ENCODE data around the gene UBE2O.

The UBE2O gene

DNA sequence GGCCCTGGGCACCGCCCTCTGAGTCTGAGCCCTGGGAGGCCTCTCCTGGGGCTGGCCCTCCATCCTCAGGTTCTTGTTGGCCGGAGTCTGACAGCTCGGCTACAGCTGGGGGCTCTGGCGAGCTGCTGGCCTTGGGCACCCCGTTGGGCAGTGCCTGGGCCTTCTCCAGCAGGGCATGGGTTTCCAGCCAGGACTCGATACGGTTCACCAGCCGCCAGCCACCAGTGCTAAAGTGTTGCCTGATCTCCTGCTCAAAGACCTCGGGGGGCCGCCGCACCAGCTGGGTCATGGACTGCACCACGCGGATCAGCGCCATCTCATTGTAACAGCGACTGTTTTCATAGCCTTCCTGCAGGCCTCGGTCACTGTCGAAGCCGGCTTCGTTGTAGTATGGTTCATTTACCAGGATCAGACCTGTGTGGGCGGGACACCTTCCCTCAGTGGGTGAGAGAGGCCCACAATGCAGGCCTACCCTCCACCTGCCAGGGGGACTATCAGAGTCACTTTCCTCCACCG lies 61.7 kb downstream of the UBE2O start:
- Histone ChIP-seq H3K4me2 (ENCODE audit: low read length) (no peak overlapping the region), H3K9ac (ENCODE audit: low read length) (no peak overlapping the region), H3K27me3 (ENCODE audit: insufficient read depth, low read length) (no peaks in the 10 kb centered on the region), H4K20me1 (ENCODE audit: insufficient read depth, low read length) (no peaks in the 10 kb centered on the region), H3K36me3 (ENCODE audit: insufficient read depth, low read length) (peaks cover 9% of the 10 kb centered on the region), H3F3A (ENCODE audit: insufficient read depth, low read length) (no peaks in the 10 kb centered on the region), H3K79me2 (ENCODE audit: insufficient read depth, low read length) (no peaks in the 10 kb centered on the region), H3K4me1 (ENCODE audit: insufficient read depth, low read length, severe bottlenecking) (peaks cover 8% of the 10 kb centered on the region), H3K9me3 (ENCODE audit: low read length) (no peaks in the 10 kb centered on the region), H3K9me2 (ENCODE audit: low read depth, low read length) (no peaks in the 10 kb centered on the region), H3K27ac (ENCODE audit: low read depth, low read length, poor library complexity, severe bottlenecking) (no peak overlapping the region), H3K4me3 (ENCODE audit: low read depth, low read length, poor library complexity, severe bottlenecking) (no peak overlapping the region), H2AFZ (ENCODE audit: low read length) (no peak overlapping the region)
- TF ChIP-seq, protein P1, sequence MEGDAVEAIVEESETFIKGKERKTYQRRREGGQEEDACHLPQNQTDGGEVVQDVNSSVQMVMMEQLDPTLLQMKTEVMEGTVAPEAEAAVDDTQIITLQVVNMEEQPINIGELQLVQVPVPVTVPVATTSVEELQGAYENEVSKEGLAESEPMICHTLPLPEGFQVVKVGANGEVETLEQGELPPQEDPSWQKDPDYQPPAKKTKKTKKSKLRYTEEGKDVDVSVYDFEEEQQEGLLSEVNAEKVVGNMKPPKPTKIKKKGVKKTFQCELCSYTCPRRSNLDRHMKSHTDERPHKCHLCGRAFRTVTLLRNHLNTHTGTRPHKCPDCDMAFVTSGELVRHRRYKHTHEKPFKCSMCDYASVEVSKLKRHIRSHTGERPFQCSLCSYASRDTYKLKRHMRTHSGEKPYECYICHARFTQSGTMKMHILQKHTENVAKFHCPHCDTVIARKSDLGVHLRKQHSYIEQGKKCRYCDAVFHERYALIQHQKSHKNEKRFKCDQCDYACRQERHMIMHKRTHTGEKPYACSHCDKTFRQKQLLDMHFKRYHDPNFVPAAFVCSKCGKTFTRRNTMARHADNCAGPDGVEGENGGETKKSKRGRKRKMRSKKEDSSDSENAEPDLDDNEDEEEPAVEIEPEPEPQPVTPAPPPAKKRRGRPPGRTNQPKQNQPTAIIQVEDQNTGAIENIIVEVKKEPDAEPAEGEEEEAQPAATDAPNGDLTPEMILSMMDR (IDR thresholded peaks at IDR 0.05; ENCODE audit: low read length) = no peak
- no peak for TF ChIP-seq EZH2 (IDR thresholded peaks at IDR 0.05; ENCODE audit: borderline replicate concordance, low read length)

DNA sequence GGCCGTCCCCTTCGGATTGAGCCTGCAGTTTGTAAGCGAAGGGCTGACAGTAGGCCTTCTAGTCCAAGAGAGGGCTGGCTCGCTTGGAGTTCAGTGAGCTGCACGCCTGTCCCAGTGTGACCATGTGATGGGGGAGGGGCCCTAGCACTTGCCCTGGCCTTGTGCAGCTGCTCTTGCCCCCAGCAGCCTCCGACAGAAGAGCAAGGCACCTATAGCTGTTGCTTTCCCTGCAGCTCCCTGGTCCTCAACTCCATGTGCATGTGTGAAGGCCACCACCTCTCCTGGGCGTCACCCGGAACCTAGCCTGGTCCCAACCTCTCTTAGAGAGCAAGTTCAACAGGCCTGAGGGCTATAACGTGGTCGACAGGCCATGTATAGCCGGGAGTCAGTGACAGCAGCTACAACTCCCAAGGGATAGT lies 62.9 kb downstream of the UBE2O start:
- H3K79me2 ChIP-seq (ENCODE audit: insufficient read depth, low read length) = no peaks in the 10 kb centered on the region
- H3K27me3 ChIP-seq (ENCODE audit: insufficient read depth, low read length) = no peaks in the 10 kb centered on the region
- no peak for TF ChIP-seq EZH2 (IDR thresholded peaks at IDR 0.05; ENCODE audit: borderline replicate concordance, low read length)
- TF ChIP-seq, protein P1 (IDR thresholded peaks at IDR 0.05; ENCODE audit: low read length) = no peak
- no peak overlapping the region for H3K4me3 ChIP-seq (ENCODE audit: low read depth, low read length, poor library complexity, severe bottlenecking)
- H3K9me3 ChIP-seq (ENCODE audit: low read length) = no peaks in the 10 kb centered on the region
- no peak overlapping the region for H3K9ac ChIP-seq (ENCODE audit: low read length)
- H4K20me1 ChIP-seq (ENCODE audit: insufficient read depth, low read length) = no peaks in the 10 kb centered on the region
- no peak overlapping the region for H3K4me2 ChIP-seq (ENCODE audit: low read length)
- H3K9me2 ChIP-seq (ENCODE audit: low read depth, low read length) = no peaks in the 10 kb centered on the region
- H3K27ac ChIP-seq (ENCODE audit: low read depth, low read length, poor library complexity, severe bottlenecking) = no peak overlapping the region
- H3K36me3 ChIP-seq (ENCODE audit: insufficient read depth, low read length) = no peaks in the 10 kb centered on the region; the same call in 1 of the 2 replicates
- peaks cover 20% of the 10 kb centered on the region for H3K4me1 ChIP-seq (ENCODE audit: insufficient read depth, low read length, severe bottlenecking)
- no peak overlapping the region for H2AFZ ChIP-seq (ENCODE audit: low read length)
- no peaks in the 10 kb centered on the region for H3F3A ChIP-seq (ENCODE audit: insufficient read depth, low read length)

DNA sequence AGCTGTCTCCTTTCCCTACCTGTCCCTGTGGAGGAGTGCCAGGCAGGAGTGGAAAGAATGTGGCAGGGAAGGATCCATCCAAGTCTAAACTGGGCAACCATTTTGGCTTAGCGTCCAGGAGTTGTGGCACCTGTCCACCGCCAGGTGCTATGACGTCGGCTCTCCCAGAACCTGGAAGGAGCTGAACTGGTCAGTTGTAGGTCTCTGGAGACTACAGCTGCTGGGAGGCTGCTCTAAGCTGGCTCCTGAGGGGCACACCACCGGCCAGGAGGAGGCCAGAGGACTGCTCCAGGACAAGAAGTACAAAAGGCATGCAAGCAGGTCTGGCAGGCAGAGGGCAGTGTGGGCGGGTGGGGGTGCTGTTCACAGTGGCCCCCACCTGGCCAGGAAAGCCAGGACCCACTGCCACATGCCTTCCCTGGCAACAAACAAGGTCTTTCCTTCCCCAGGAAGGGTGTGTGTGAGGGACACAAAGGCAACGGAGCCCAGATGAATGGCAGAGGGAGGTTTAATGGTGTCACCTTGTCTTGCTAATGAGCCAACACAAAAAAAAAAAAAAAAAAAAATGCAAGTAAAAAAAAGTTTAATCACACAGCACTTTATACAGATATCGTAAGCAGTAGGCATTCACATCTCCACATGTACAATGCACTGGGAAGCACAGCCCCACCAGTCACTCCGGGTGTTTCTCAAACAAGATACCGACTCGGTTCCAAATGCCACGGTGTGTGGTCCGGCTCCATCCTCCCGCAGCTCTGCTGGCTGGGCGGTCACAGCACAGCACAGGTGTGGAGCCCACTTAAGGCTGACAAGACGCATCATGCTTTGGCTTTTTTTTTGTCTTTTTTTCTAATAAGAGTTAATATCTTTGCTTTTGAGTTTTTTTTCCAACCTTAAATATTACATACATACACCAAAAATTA lies 63.7 kb downstream of the UBE2O start:
- TF ChIP-seq, protein P1 (IDR thresholded peaks at IDR 0.05; ENCODE audit: low read length) = peak; percentile 10; the same call in 1 of the 2 replicates
- no peak for TF ChIP-seq EZH2 (IDR thresholded peaks at IDR 0.05; ENCODE audit: borderline replicate concordance, low read length)
- Histone ChIP-seq H3K79me2 (ENCODE audit: insufficient read depth, low read length) (no peaks in the 10 kb centered on the region), H3K27ac (ENCODE audit: low read depth, low read length, poor library complexity, severe bottlenecking) (no peak overlapping the region), H3F3A (ENCODE audit: insufficient read depth, low read length) (no peaks in the 10 kb centered on the region), H3K4me1 (ENCODE audit: insufficient read depth, low read length, severe bottlenecking) (peaks cover 26% of the 10 kb centered on the region), H3K4me2 (ENCODE audit: low read length) (no peak overlapping the region), H3K36me3 (ENCODE audit: insufficient read depth, low read length) (no peaks in the 10 kb centered on the region; the same call in 1 of the 2 replicates), H3K4me3 (ENCODE audit: low read depth, low read length, poor library complexity, severe bottlenecking) (no peak overlapping the region), H2AFZ (ENCODE audit: low read length) (no peak overlapping the region), H4K20me1 (ENCODE audit: insufficient read depth, low read length) (no peaks in the 10 kb centered on the region), H3K27me3 (ENCODE audit: insufficient read depth, low read length) (no peaks in the 10 kb centered on the region), H3K9me3 (ENCODE audit: low read length) (no peaks in the 10 kb centered on the region), H3K9ac (ENCODE audit: low read length) (no peak overlapping the region), H3K9me2 (ENCODE audit: low read depth, low read length) (no peaks in the 10 kb centered on the region)

Measured in OCI-LY1 (cell line).